Activated T-helper 1 cell treated with anti-CD3 and anti-CD28 coated beads, Interleukin-12 subunit alpha, Interleukin-12 subunit beta, Interleukin-2, Interleukin-4 antibody, amounts not matched to agents 30 ng/mL and 10 ng/mL and 1 ng/mL, durations not matched to agents 14 hours and 24 hours and 36 hours (primary cell): Measurements from ENCODE around the gene DIABLO. TPM values are rescaled to one million over a fixed set of nuclear protein-coding genes. Genes with fewer than 3 reads are reported as not detected.

Source experiments
- total RNA-seq: library from RNA; stranded (reverse); gene quantifications from 2 replicates; pipeline ENCODE4 v1.2.3, GENCODE V29; 2022

DIABLO gene
- total RNA-seq, 1 donor from 2014 or later, result 58.1 TPM

Other genes starting within 250 kb of the DIABLO start
- gene BCL7A, start 204.2 kb downstream of the DIABLO start, total RNA-seq, result 9.7 and 13.0 TPM in 2 replicates
- 59.0 and 62.1 TPM in 2 replicates for gene MLXIP, start 147.3 kb downstream of the DIABLO start, total RNA-seq
- gene IL31, start 51.8 kb downstream of the DIABLO start, total RNA-seq, result 5.5 and 6.6 TPM in 2 replicates
- 0.26 TPM in 1 of 2 replicates, not detected in the other for gene LRRC43, start 42.9 kb downstream of the DIABLO start, total RNA-seq
- 0.29 TPM in 2 replicates for gene B3GNT4, start 22.3 kb downstream of the DIABLO start, total RNA-seq
- 25.6 and 28.7 TPM in 2 replicates for gene VPS33A, start 40.4 kb upstream of the DIABLO start, total RNA-seq
- gene CLIP1, start 196.6 kb upstream of the DIABLO start, total RNA-seq, result 64.1 and 71.9 TPM in 2 replicates